ENCODE results near the gene UNC5A. TPM values are rescaled to one million over a fixed set of nuclear protein-coding genes. Genes with fewer than 3 reads are reported as not detected.

Gene UNC5A
- polyA plus RNA-seq, 1 donor from 2014 or later, result not detected

GRCh38 chr5:176830422-176830994 lies 20.1 kb downstream of the UNC5A start:
- H3K27ac Mint-ChIP-seq, result no peak overlapping the region
- peaks cover 0 to 2% (median 0%) of the 10 kb centered on the region in 3 donors for H3K9me3 Mint-ChIP-seq
- H3K4me3 Mint-ChIP-seq, result no peak overlapping the region
- peaks cover 0 to 1% (median 0%) of the 10 kb centered on the region in 3 donors for H3K4me1 Mint-ChIP-seq
- H3K36me3 Mint-ChIP-seq, result peaks cover 2% of the 10 kb centered on the region
- H3K27me3 Mint-ChIP-seq, result peaks cover 22% of the 10 kb centered on the region

GRCh38 chr5:176830995-176831423 lies 20.6 kb downstream of the UNC5A start:
- no peak overlapping the region for H3K4me3 Mint-ChIP-seq
- peaks cover 2% of the 10 kb centered on the region for H3K36me3 Mint-ChIP-seq
- peaks cover 0 to 2% (median 0%) of the 10 kb centered on the region in 3 donors for H3K9me3 Mint-ChIP-seq
- H3K4me1 Mint-ChIP-seq, result peaks cover 0 to 1% (median 0%) of the 10 kb centered on the region in 3 donors
- H3K27ac Mint-ChIP-seq, result no peak overlapping the region
- H3K27me3 Mint-ChIP-seq, result peaks cover 26% of the 10 kb centered on the region

- Mint-ChIP-seq H3K9me3 (peaks cover 0 to 2% (median 0%) of the 10 kb centered on the region in 3 donors), H3K4me3 (peak overlapping the region in 1 of 4 donors; percentile 8), H3K27ac (no peak overlapping the region), H3K4me1 (peaks cover 0 to 1% (median 0%) of the 10 kb centered on the region in 3 donors), H3K36me3 (peaks cover 2% of the 10 kb centered on the region), H3K27me3 (peaks cover 29% of the 10 kb centered on the region)
Measured at GRCh38 chr5:176831425-176831824, 21.1 kb downstream of the UNC5A start.

GRCh38 chr5:176832162-176832561 lies 21.8 kb downstream of the UNC5A start:
- H3K27ac Mint-ChIP-seq, result no peak overlapping the region
- peaks cover 0 to 2% (median 0%) of the 10 kb centered on the region in 3 donors for H3K9me3 Mint-ChIP-seq
- H3K4me3 Mint-ChIP-seq, result no peak overlapping the region
- H3K27me3 Mint-ChIP-seq, result peaks cover 30% of the 10 kb centered on the region
- peaks cover 0 to 1% (median 0%) of the 10 kb centered on the region in 3 donors for H3K4me1 Mint-ChIP-seq
- H3K36me3 Mint-ChIP-seq, result peaks cover 2% of the 10 kb centered on the region

GRCh38 chr5:176833286-176833685 lies 22.9 kb downstream of the UNC5A start:
- H3K9me3 Mint-ChIP-seq, result peaks cover 0 to 2% (median 0%) of the 10 kb centered on the region in 3 donors

GRCh38 chr5:176835918-176836317 lies 25.6 kb downstream of the UNC5A start:
- Mint-ChIP-seq H3K36me3 (no peaks in the 10 kb centered on the region), H3K27me3 (peaks cover 38% of the 10 kb centered on the region), H3K4me3 (no peak overlapping the region), H3K4me1 (peaks cover 0 to 3% (median 0%) of the 10 kb centered on the region in 3 donors), H3K9me3 (peaks cover 0 to 2% (median 0%) of the 10 kb centered on the region in 3 donors), H3K27ac (peak overlapping the region in 1 of 3 donors; percentile 76)

More at GRCh38 chr5:176833286-176833685, 22.9 kb downstream of the UNC5A start:
- Mint-ChIP-seq H3K27me3 (peaks cover 30% of the 10 kb centered on the region), H3K36me3 (no peaks in the 10 kb centered on the region), H3K4me3 (peak overlapping the region in 1 of 4 donors; percentile 18), H3K4me1 (peaks cover 0 to 3% (median 0%) of the 10 kb centered on the region in 3 donors), H3K27ac (no peak overlapping the region)

GRCh38 chr5:176836811-176837706 lies 26.7 kb downstream of the UNC5A start:
- no peak overlapping the region for H3K27ac Mint-ChIP-seq
- H3K36me3 Mint-ChIP-seq, result no peaks in the 10 kb centered on the region
- peaks cover 42% of the 10 kb centered on the region for H3K27me3 Mint-ChIP-seq

GRCh38 chr5:176837707-176838115 lies 27.4 kb downstream of the UNC5A start:
- Mint-ChIP-seq H3K9me3 (peaks cover 0 to under 1% (median 0%) of the 10 kb centered on the region in 3 donors), H3K4me1 (peaks cover 0 to 2% (median 0%) of the 10 kb centered on the region in 3 donors), H3K27me3 (peaks cover 40% of the 10 kb centered on the region), H3K27ac (no peak overlapping the region), H3K4me3 (no peak overlapping the region), H3K36me3 (no peaks in the 10 kb centered on the region)

More at GRCh38 chr5:176836811-176837706, 26.7 kb downstream of the UNC5A start:
- Mint-ChIP-seq H3K4me3 (no peak overlapping the region), H3K9me3 (peaks cover 0 to 2% (median 0%) of the 10 kb centered on the region in 3 donors), H3K4me1 (peaks cover 0 to 2% (median 0%) of the 10 kb centered on the region in 3 donors)

- H3K27ac Mint-ChIP-seq, result no peak overlapping the region
- no peak overlapping the region for H3K4me3 Mint-ChIP-seq
- H3K4me1 Mint-ChIP-seq, result no peaks in the 10 kb centered on the region
- no peaks in the 10 kb centered on the region for H3K9me3 Mint-ChIP-seq
- H3K27me3 Mint-ChIP-seq, result peaks cover 24% of the 10 kb centered on the region
- no peaks in the 10 kb centered on the region for H3K36me3 Mint-ChIP-seq
Measured at GRCh38 chr5:176843673-176844072, 33.3 kb downstream of the UNC5A start.

- Mint-ChIP-seq H3K36me3 (no peaks in the 10 kb centered on the region), H3K4me3 (no peak overlapping the region), H3K27me3 (peaks cover 22% of the 10 kb centered on the region), H3K9me3 (no peaks in the 10 kb centered on the region), H3K4me1 (no peaks in the 10 kb centered on the region), H3K27ac (no peak overlapping the region)
Measured at GRCh38 chr5:176844281-176844680, 33.9 kb downstream of the UNC5A start.

GRCh38 chr5:176844706-176845391 lies 34.5 kb downstream of the UNC5A start:
- Mint-ChIP-seq H3K4me3 (no peak overlapping the region), H3K27me3 (peaks cover 24% of the 10 kb centered on the region)

GRCh38 chr5:176845392-176845713 lies 35.0 kb downstream of the UNC5A start:
- H3K4me1 Mint-ChIP-seq, result no peaks in the 10 kb centered on the region
- H3K36me3 Mint-ChIP-seq, result no peaks in the 10 kb centered on the region

More at GRCh38 chr5:176844706-176845391, 34.5 kb downstream of the UNC5A start:
- Mint-ChIP-seq H3K9me3 (no peaks in the 10 kb centered on the region), H3K36me3 (no peaks in the 10 kb centered on the region), H3K27ac (no peak overlapping the region), H3K4me1 (no peaks in the 10 kb centered on the region)

GRCh38 chr5:176846335-176847140 lies 36.2 kb downstream of the UNC5A start:
- H3K4me3 Mint-ChIP-seq, result no peak overlapping the region
- no peak overlapping the region for H3K27ac Mint-ChIP-seq
- H3K27me3 Mint-ChIP-seq, result peaks cover 15% of the 10 kb centered on the region
- H3K4me1 Mint-ChIP-seq, result no peaks in the 10 kb centered on the region
- no peaks in the 10 kb centered on the region for H3K9me3 Mint-ChIP-seq
- H3K36me3 Mint-ChIP-seq, result no peaks in the 10 kb centered on the region

More at GRCh38 chr5:176845392-176845713, 35.0 kb downstream of the UNC5A start:
- Mint-ChIP-seq H3K4me3 (no peak overlapping the region), H3K27me3 (peaks cover 23% of the 10 kb centered on the region), H3K9me3 (no peaks in the 10 kb centered on the region), H3K27ac (no peak overlapping the region)

GRCh38 chr5:176847148-176847547 lies 36.8 kb downstream of the UNC5A start:
- no peak overlapping the region for H3K27ac Mint-ChIP-seq
- H3K4me1 Mint-ChIP-seq, result no peaks in the 10 kb centered on the region
- peaks cover 15% of the 10 kb centered on the region for H3K27me3 Mint-ChIP-seq
- no peaks in the 10 kb centered on the region for H3K36me3 Mint-ChIP-seq
- H3K9me3 Mint-ChIP-seq, result no peaks in the 10 kb centered on the region
- no peak overlapping the region for H3K4me3 Mint-ChIP-seq
